Nephron (organoid): ENCODE data around the gene RASIP1.
A peak's percentile ranks its signal among the peaks of the same experiment; 100 is the strongest.
"Not testable (repeated sequence)": the region's sequence is repeated elsewhere in the genome, so short reads cannot be mapped to it uniquely, and the experiment has no call there.

Experiments used
- H3K27ac Mint-ChIP-seq, 3 experiments: 2 replicates each; pipeline ENCODE4 v1.8.0; 2020; ENCODE audit warnings: mixed read lengths in 3 of 3, mild to moderate bottlenecking in 2 of 3, moderate library complexity in 1 of 3
- H3K27me3 Mint-ChIP-seq: 2 replicates; pipeline ENCODE4 v1.8.0; 2021; ENCODE audit warnings: low read depth, mild to moderate bottlenecking, moderate library complexity, mixed read lengths
- H3K36me3 Mint-ChIP-seq: 2 replicates; pipeline ENCODE4 v1.8.0; 2020; ENCODE audit warnings: low read depth, mixed read lengths
- H3K4me1 Mint-ChIP-seq: 2 replicates; pipeline ENCODE4 v1.8.0; 2020; ENCODE audit warnings: mixed read lengths
- H3K4me3 Mint-ChIP-seq, 3 experiments: 2 replicates each; pipeline ENCODE4 v1.8.0; 2020; ENCODE audit warnings: mild to moderate bottlenecking in 3 of 3, mixed read lengths in 3 of 3, moderate library complexity in 2 of 3
- H3K9me3 Mint-ChIP-seq: 2 replicates; pipeline ENCODE4 v1.8.0; 2020; ENCODE audit warnings: mixed read lengths
- CTCF ChIP-seq, 3 experiments: fragments of 200-600 bp; sonication (generic); IDR thresholded peaks; one replicate each; pipeline ENCODE4 v1.5.0; 2021; ENCODE audit warnings: antibody characterized with exemption in 3 of 3; ENCODE audit not compliant: unreplicated experiment in 3 of 3

RASIP1 gene

GRCh38 chr19:48740164-48740972, at the start of gene RASIP1:
RASIP1 (minus strand) TSS chr19:48740610; CDS start chr19:48740282, 328 bp downstream.
- no peak within 1 kb of the TSS for H3K27ac Mint-ChIP-seq
- no peak for TF ChIP-seq CTCF (IDR thresholded peaks at IDR 0.05; ENCODE audit: unreplicated experiment in 3 of 3)
- peaks cover 12% of the 10 kb centered on the region for H3K4me1 Mint-ChIP-seq
- peak within 1 kb of the TSS; percentile 66 to 73 (median 70) for H3K4me3 Mint-ChIP-seq
- no peaks in the 10 kb centered on the region for H3K36me3 Mint-ChIP-seq
- H3K9me3 Mint-ChIP-seq: no peaks in the 10 kb centered on the region
- H3K27me3 Mint-ChIP-seq: peaks cover 16% of the 10 kb centered on the region

GRCh38 chr19:48787331-48787730, 46.9 kb upstream of the RASIP1 start:
- H3K9me3 Mint-ChIP-seq, H3K27ac Mint-ChIP-seq, H3K4me3 Mint-ChIP-seq, H3K27me3 Mint-ChIP-seq, H3K4me1 Mint-ChIP-seq, H3K36me3 Mint-ChIP-seq: not testable (repeated sequence)

- not testable (repeated sequence) for H3K9me3 Mint-ChIP-seq, H3K4me3 Mint-ChIP-seq, H3K36me3 Mint-ChIP-seq, H3K4me1 Mint-ChIP-seq, H3K27ac Mint-ChIP-seq, H3K27me3 Mint-ChIP-seq
These were observed 46.0 kb upstream of the RASIP1 start for GRCh38 chr19:48786422-48786821.

- Mint-ChIP-seq H3K27ac (no peak overlapping the region), H3K9me3 (no peaks in the 10 kb centered on the region), H3K27me3 (peaks cover 4% of the 10 kb centered on the region), H3K4me3 (no peak overlapping the region), H3K4me1 (peaks cover 11% of the 10 kb centered on the region), H3K36me3 (no peaks in the 10 kb centered on the region)
- no peak for TF ChIP-seq CTCF (IDR thresholded peaks at IDR 0.05; ENCODE audit: unreplicated experiment in 3 of 3)
These were observed 44.1 kb upstream of the RASIP1 start for GRCh38 chr19:48784527-48784926.

GRCh38 chr19:48780631-48781391, 40.4 kb upstream of the RASIP1 start:
- TF ChIP-seq CTCF (IDR thresholded peaks at IDR 0.05; ENCODE audit: unreplicated experiment in 3 of 3): no peak
- Mint-ChIP-seq H3K36me3 (no peaks in the 10 kb centered on the region), H3K27me3 (no peaks in the 10 kb centered on the region), H3K27ac (peak overlapping the region in 2 of 3 experiments; percentile 6 to 56), H3K4me1 (peaks cover 11% of the 10 kb centered on the region), H3K4me3 (no peak overlapping the region), H3K9me3 (no peaks in the 10 kb centered on the region)

- no peaks in the 10 kb centered on the region for H3K27me3 Mint-ChIP-seq
- no peak overlapping the region for H3K27ac Mint-ChIP-seq
- no peak overlapping the region for H3K4me3 Mint-ChIP-seq
- H3K36me3 Mint-ChIP-seq: no peaks in the 10 kb centered on the region
- H3K9me3 Mint-ChIP-seq: no peaks in the 10 kb centered on the region
- no peak for TF ChIP-seq CTCF (IDR thresholded peaks at IDR 0.05; ENCODE audit: unreplicated experiment in 3 of 3)
- H3K4me1 Mint-ChIP-seq: peaks cover 11% of the 10 kb centered on the region
These were observed 39.2 kb upstream of the RASIP1 start for GRCh38 chr19:48779636-48780035.
